Measurements from ENCODE around the gene PYY.

DNA sequence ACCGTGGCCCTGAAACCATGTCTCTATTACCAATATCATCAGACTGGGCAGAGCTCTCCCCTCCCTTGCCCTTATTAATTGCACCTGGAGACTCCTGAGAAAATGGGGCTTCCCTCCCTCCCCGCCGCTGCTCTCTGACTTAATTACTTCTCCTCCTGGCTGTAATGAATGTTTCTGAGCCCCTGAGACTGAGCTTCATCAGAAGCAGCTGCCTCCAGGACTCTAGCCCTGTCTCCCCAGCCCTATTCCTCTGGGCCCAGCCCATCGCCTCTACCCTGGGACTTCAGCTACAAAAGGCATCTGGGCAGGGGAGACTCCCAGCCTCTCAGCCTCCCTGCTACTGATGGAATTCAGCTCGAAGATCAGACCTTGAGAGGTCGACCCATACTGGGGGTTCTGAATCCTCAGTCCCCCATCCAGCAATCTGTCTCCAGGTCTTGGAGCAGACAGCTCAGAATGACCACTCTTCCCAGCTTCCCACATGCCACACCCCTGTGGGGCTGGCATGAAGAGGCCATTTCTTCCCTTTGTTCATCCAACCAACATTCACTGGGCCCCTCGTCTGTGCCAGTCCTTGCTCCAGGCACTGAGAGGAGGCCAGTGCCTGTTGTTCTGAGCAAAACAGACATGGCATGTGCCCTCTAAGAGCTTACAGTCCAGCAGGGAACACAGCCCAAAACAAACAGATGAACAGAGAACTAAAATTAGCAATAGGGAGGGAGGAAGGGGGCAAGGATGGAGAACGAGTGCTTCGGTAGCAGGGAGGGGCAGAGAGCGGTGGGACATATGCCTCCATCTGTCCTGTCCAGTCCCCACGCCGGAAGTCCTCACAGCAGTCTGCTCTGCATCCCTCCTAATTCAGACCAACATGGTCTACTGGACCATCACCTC lies 33.6 kb upstream of the PYY start:
- TF ChIP-seq, protein P1, sequence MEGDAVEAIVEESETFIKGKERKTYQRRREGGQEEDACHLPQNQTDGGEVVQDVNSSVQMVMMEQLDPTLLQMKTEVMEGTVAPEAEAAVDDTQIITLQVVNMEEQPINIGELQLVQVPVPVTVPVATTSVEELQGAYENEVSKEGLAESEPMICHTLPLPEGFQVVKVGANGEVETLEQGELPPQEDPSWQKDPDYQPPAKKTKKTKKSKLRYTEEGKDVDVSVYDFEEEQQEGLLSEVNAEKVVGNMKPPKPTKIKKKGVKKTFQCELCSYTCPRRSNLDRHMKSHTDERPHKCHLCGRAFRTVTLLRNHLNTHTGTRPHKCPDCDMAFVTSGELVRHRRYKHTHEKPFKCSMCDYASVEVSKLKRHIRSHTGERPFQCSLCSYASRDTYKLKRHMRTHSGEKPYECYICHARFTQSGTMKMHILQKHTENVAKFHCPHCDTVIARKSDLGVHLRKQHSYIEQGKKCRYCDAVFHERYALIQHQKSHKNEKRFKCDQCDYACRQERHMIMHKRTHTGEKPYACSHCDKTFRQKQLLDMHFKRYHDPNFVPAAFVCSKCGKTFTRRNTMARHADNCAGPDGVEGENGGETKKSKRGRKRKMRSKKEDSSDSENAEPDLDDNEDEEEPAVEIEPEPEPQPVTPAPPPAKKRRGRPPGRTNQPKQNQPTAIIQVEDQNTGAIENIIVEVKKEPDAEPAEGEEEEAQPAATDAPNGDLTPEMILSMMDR (conservative IDR thresholded peaks at IDR 0.05; ENCODE audit: low read length) = no peak
- TF ChIP-seq EZH2phosphoT487 (IDR thresholded peaks at IDR 0.05; ENCODE audit: borderline replicate concordance, low read depth, low read length) = no peak
